IPS-18c (cell line): ENCODE results near the gene FMO5.
"Not testable (repeated sequence)": the region's sequence is repeated elsewhere in the genome, so short reads cannot be mapped to it uniquely, and the experiment has no call there.

ENCODE experiments used
- H3K4me3 ChIP-seq: 2 replicates; pipeline ENCODE4 v1.7.0; 2013; ENCODE audit warnings: low read depth, mild to moderate bottlenecking, low read length, moderate library complexity; ENCODE audit not compliant: insufficient read depth
- H3K9me3 ChIP-seq: one replicate; pipeline ENCODE4 v1.6.1; 2013; ENCODE audit warnings: mild to moderate bottlenecking, low read length, moderate library complexity; ENCODE audit not compliant: control insufficient read depth, insufficient read depth

FMO5 gene

GRCh38 chr1:147214842-147215539, 10.1 kb downstream of the FMO5 start:
- Histone ChIP-seq H3K4me3 (no peak overlapping the region), H3K9me3 (no peaks in the 10 kb centered on the region)

GRCh38 chr1:147214325-147214724, 10.8 kb downstream of the FMO5 start:
- Histone ChIP-seq H3K4me3 (no peak overlapping the region), H3K9me3 (no peaks in the 10 kb centered on the region)

GRCh38 chr1:147213271-147213670, 11.9 kb downstream of the FMO5 start:
- H3K4me3 ChIP-seq, result no peak overlapping the region
- no peaks in the 10 kb centered on the region for H3K9me3 ChIP-seq

- no peak overlapping the region for H3K4me3 ChIP-seq
- no peaks in the 10 kb centered on the region for H3K9me3 ChIP-seq
Observed at GRCh38 chr1:147211577-147211976, 13.6 kb downstream of the FMO5 start.

GRCh38 chr1:147210987-147211386, 14.2 kb downstream of the FMO5 start:
- Histone ChIP-seq H3K4me3 (no peak overlapping the region), H3K9me3 (no peaks in the 10 kb centered on the region)

- Histone ChIP-seq H3K9me3 (no peaks in the 10 kb centered on the region), H3K4me3 (no peak overlapping the region)
Observed at GRCh38 chr1:147209825-147210821, 15.0 kb downstream of the FMO5 start.

- Histone ChIP-seq H3K9me3 (no peaks in the 10 kb centered on the region), H3K4me3 (no peak overlapping the region)
Observed at GRCh38 chr1:147208619-147209018, 16.5 kb downstream of the FMO5 start.

- Histone ChIP-seq H3K9me3 (no peaks in the 10 kb centered on the region), H3K4me3 (no peak overlapping the region)
Observed at GRCh38 chr1:147207192-147207591, 17.9 kb downstream of the FMO5 start.

GRCh38 chr1:147204080-147204479, 21.1 kb downstream of the FMO5 start:
- Histone ChIP-seq H3K4me3 (no peak overlapping the region), H3K9me3 (no peaks in the 10 kb centered on the region)

- Histone ChIP-seq H3K4me3 (no peak overlapping the region), H3K9me3 (no peaks in the 10 kb centered on the region)
Observed at GRCh38 chr1:147202576-147202975, 22.6 kb downstream of the FMO5 start.

GRCh38 chr1:147201786-147202185, 23.4 kb downstream of the FMO5 start:
- H3K9me3 ChIP-seq, result no peaks in the 10 kb centered on the region
- H3K4me3 ChIP-seq, result no peak overlapping the region

- H3K9me3 ChIP-seq, result no peaks in the 10 kb centered on the region
- H3K4me3 ChIP-seq, result no peak overlapping the region
Observed at GRCh38 chr1:147201276-147201675, 23.9 kb downstream of the FMO5 start.

- not testable (repeated sequence) for H3K4me3 ChIP-seq, H3K9me3 ChIP-seq
Observed at GRCh38 chr1:147197324-147197723, 27.8 kb downstream of the FMO5 start.

GRCh38 chr1:147189514-147189913, 35.6 kb downstream of the FMO5 start:
- H3K4me3 ChIP-seq, result no peak overlapping the region

GRCh38 chr1:147185432-147185831, 39.7 kb downstream of the FMO5 start:
- Histone ChIP-seq H3K9me3 (no peaks in the 10 kb centered on the region), H3K4me3 (no peak overlapping the region)

More at GRCh38 chr1:147189514-147189913, 35.6 kb downstream of the FMO5 start:
- H3K9me3 ChIP-seq, result no peaks in the 10 kb centered on the region

- Histone ChIP-seq H3K9me3 (no peaks in the 10 kb centered on the region), H3K4me3 (no peak overlapping the region)
Observed at GRCh38 chr1:147177611-147178380, 47.3 kb downstream of the FMO5 start.

GRCh38 chr1:147172168-147173016, 52.7 kb downstream of the FMO5 start, which contains the start of gene PRKAB2:
Gene PRKAB2, minus strand, starts transcription at chr1:147172470. Its CDS starts 326 bp downstream, at chr1:147172144.
- Histone ChIP-seq H3K4me3 (peak within 1 kb of the TSS; percentile 79), H3K9me3 (no peaks in the 10 kb centered on the region)
